DMS 273 (cell line): ENCODE results near the gene SCO2.

ENCODE experiments used
- DNase-seq: peaks from one replicate; lab custom pipeline; 2025; ENCODE audit not compliant: unreplicated experiment; lab: John Stamatoyannopoulos, UW

SCO2 gene

GRCh38 chr22:50482107-50483074 lies 43.0 kb downstream of the SCO2 start:
- peak; percentile 77 for DNase-seq

- DNase-seq = no peak
These were observed 43.8 kb downstream of the SCO2 start, which contains the start of gene ADM2 for GRCh38 chr22:50481440-50482106. Gene ADM2 (plus strand): TSS chr22:50481543. CDS start chr22:50481848, 305 bp downstream.

GRCh38 chr22:50481045-50481439 lies 44.4 kb downstream of the SCO2 start:
- no peak for DNase-seq

GRCh38 chr22:50479721-50480120 lies 45.7 kb downstream of the SCO2 start:
- DNase-seq = no peak

GRCh38 chr22:50477923-50478322 lies 47.5 kb downstream of the SCO2 start:
- no peak for DNase-seq

- DNase-seq = no peak
These were observed 48.5 kb downstream of the SCO2 start for GRCh38 chr22:50476868-50477267.

- DNase-seq = no peak
These were observed 49.8 kb downstream of the SCO2 start for GRCh38 chr22:50475652-50476002.

GRCh38 chr22:50474710-50475651 lies 50.4 kb downstream of the SCO2 start, which contains the start of gene SBF1:
Gene SBF1 (minus strand): TSS chr22:50475035. CDS start chr22:50474840, 195 bp downstream.
- peak; percentile 92 for DNase-seq

- peak; percentile 36 for DNase-seq
These were observed 51.3 kb downstream of the SCO2 start for GRCh38 chr22:50473855-50474671.
